HG03442 (cell line): ENCODE measurements around the gene SLFN12.
"Not testable (repeated sequence)": the region's sequence is repeated elsewhere in the genome, so short reads cannot be mapped to it uniquely, and the experiment has no call there.

Experiments used
- ATAC-seq: cut with Tn5 transposase; IDR thresholded peaks from one replicate; pipeline ENCODE4 v1.9.1; 2021; ENCODE audit warnings: mild to moderate bottlenecking, moderate library complexity; ENCODE audit not compliant: unreplicated experiment

SLFN12 gene

DNA sequence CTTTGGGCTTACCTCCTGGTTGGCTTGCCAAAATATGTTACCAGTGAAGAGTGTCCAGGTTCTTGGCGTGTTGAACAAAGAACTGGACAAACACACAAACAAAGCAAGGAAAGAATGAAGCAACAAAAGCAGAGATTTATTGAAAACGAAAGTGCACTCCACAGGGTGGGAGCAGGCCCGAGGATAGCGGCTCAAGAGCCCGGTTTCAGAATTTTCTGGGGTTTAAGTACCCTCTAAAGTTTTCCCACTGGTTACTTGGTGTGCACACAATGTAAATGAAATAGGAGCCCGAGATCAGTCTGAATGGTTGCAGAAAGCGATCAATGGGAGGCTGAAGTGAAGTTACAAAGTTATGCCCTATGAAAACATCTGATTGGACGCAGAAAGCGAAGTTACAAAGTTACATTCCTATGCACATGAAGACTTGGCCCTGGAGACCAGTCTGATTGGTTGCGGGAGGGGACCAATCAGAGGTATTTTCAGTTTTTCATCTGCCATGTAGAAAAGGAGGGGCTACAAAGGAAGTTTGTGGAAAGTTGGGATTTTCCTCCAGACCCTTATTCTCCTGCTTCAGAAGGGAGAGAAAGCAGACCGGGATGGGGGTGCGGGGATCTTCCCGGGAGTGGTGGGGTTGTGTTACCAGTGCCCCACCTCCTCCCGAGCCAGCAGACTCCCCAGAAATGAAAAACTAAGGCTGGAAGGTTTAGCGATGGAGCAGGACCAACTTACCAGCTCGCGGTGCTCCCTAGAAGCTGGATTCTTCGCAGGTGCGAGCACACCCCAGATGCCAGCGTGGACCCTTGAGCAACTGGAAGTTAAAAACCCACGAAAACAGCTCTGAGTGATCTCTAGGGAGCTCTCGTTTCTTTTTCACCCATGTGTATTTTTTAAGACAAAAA lies at the start of gene SLFN12:
Gene SLFN12 (minus strand): TSS at position 325 of the 899 bp plus-strand sequence. CDS start 9,472 bp downstream, outside the sequence.
- peak; percentile 75 for ATAC-seq

DNA sequence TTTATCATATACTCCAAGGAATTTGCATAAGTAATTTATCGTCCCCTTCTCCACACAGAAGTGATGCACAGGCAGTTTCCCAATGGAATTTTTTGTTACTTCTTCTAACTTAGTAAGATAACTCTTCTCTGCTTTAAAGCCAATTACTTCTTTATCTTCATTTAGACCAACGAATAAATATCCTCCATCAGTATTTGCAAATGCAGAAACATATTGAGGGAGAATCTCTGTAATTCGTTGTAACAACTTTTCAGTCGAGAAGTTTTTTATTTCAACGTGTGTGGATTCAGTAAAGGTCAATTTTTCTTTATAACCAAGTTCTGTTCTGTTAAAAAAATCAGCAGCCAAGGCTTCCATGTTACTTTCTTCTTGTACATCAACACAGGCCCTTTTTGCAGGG lies 47.0 kb upstream of the SLFN12 start:
- ATAC-seq, result no peak

DNA sequence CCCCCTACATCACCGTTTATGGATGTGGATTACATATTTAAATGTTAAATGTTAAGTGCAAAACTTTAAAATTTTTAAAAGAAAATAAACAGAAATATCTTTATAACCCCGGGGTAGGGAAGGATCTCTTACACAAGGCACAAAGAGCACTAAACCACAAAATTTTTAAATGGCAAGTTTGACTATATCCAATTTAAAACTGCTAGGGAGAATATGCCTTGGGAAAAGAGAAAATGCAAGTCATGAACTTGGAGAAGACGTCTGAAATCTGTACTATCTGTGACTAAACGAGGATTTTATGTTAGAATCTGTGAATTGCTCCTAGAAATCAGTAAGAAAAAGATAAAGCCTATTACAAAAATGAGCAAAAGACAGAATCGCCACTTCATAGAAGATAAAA lies 44.9 kb upstream of the SLFN12 start:
- ATAC-seq, result no peak

DNA sequence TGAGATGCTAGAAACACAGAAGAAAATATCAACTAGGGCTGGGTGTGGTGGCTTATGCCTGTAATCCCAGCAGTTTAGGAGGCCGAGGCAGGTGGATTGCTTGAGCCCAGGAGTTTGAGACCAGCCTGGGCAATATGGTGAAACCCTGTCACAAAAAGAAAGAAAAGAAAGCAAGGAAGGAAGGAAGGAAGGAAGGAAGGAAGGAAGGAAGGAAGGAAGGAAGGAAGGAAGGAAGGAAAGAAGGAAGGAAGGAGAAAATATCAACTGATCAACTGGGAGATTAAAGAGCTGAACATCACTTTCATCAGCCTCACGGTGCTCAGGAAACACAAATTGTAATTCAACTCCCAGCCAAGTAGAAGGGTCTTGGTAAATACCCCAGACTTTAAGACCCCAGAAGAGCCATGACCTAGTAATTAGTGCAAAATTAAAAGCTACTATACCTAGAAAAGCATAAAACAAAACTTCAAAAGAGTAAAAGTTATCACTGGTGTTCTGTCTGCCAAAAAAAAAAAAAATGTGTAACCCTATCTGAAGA lies 44.1 kb upstream of the SLFN12 start:
- no peak for ATAC-seq

DNA sequence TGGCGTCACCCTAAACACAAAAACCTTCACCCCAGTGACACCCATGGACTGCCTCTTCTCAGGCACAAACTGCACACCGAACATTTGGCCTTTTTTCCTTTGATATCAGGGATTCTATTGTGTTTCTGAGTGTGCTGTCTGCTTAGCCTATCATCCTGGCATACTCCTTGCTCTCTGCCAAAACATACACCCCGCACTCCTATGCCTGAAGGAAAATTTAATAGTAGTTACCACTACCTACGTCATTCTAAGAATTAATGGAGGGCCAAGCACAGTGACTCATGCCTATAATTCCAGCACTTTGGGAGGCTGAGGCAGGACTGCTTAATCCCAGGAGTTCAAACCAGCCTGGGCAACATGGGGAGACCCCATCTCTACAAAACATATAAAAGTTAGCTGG lies 36.2 kb upstream of the SLFN12 start:
- no peak for ATAC-seq

DNA sequence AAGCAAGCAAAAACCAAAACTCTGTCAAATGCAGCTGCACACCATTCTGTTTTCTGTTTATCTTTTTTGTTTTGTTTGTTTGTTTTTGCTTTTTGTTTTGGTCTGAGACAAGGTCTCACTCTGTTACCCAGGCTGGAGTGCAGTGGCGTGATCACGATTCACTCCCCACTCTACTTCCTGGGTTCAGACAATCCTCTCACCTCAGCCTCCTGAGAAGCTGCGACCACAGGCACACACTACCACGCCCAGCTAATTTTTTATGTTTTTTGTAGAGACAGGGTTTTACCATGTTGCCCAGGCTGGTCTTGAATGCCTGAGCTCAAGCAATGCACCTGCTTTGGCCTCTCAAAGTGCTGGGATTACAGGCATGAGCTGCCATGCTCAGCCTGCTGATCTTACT lies 35.5 kb upstream of the SLFN12 start:
- no peak for ATAC-seq

DNA sequence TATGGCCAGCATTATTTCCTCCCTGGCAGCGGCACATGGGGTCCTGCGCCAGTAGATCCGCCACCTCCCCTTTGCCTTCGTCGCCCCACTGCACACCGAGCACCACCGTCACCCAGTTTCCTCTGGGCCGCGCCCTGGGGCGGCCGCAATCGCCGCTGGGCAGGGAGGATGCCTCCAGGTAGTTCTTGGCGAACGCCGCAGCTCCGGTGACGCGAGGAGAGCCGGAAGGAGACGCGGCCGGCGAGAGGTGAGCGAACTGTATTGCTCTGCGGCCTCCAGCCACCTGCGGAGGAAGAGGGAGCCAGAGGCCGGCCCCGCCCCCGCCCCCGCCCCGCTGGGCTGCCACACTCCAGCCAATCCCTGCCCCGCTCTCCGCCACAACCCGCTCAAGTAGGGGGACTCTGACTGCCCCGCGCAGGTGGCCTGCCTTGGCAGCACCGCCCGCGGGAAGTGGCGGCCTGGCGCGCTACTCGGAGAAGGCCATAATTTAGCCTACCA lies 28.1 kb upstream of the SLFN12 start:
- peak; percentile 71 for ATAC-seq

DNA sequence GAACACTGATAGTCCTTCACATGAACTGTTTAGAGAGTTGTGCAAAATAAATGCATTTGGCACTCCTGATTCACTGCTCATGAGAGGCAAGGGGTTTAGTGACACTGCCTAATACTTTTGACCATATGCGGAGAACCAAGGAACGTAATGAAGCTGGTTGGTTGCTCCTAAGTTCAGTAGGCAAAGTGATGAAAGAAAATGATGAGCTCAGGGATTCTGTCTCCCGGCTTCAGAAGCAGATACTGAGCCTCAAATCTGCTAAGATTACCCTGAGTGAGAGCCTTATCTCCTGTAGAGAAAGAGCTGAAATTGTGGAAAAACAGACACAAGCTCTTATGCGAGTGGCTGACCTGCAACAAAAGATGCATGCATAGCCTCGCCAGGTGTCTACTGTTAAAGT lies 21.7 kb upstream of the SLFN12 start:
- ATAC-seq, result not testable (repeated sequence)

DNA sequence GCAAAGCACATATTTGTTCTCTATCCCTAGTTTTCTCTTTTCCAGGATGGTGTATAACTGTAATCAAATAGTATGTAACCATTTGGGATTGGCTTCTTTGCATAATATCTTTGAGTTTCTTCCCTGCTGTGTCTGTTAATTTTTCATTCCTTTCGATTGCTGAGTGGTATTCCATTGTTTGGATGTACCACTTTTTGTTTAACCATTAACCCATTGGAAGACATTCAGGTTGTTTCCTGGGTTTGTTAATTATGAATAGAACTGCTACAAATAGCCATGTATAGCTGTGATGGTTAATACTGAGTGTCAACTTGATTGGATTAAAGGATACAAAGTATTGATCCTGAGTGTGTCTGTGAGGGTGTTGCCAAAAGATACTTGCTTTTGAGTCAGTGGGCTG lies 20.9 kb upstream of the SLFN12 start:
- no peak for ATAC-seq

DNA sequence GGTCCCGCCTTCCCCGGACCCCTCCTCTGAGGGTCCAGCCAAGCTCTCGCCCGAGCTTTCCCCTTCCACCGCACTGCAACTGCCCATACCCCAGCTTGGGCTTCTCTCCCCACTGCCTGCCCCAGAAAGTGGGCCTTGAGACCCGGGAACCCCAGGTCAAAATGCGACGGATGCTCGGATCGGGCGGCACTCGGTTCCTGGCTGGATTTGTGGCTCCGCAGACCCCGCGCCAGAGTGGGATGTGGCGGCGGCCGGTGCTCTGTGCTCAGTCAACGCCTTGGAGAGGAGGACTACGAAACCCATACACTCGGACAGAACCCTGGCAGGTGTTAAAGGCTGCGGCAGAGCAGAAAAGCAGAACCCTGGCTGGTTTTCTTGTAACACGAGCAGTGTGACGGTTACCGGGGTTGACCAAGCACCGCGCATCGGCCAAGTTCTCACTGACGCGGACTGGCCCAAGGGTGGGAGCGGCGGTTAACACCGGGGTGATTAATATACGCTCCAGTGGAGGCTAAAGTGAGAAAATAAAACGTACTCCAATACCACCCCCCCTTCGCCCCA lies 17.2 kb upstream of the SLFN12 start:
- ATAC-seq, result no peak

DNA sequence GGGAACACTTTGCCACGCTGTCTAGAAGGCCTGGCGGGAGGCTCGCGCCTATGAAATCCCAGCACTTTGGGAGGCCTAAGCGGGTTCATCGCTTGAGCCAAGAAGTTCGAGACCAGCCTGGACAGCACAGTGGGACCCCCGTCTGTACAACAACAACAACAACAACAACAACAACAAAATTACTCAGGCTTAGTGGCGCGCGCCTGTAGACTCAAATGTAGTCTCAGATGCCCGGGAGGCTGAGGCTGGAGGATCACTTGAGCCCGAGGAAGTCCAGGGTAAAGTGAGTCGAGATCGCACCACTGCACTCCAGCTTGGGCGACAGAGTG lies 16.6 kb upstream of the SLFN12 start:
- no peak for ATAC-seq

DNA sequence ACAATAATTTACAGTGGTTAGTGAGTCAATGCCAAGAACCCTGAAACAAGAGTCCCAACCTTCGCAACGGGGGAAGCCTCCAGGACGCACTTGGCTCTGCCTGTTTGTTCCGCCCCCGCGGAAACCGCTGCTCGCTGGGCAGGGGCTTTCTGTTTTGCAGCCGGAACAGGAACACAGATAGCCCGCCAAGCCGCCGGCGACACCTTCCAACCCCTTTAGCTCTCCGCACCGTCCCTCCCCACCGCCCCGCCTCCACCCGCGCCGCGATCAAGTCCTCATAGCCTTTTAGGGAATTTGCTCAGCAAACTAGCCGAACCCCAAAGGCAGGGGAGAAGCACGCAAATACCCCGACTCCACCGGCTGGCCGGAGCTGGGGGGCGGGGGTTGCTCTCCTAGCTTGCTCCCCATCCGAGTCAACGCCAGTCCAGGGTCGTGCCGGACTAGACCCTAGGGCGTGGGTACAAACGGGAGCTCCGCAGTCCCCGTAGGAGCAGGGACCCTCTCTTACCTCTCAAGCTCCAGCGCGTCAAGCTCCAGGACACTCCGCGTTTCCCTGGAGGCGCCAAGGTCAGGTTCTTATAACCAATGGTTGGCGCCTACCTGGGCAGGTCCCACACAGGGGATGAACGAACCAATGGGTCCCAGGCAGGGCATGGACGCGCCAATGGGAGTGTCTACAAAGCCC lies 16.1 kb upstream of the SLFN12 start, which contains the start of gene SLFN13:
Gene SLFN13 (minus strand): TSS at position 553 of the 685 bp plus-strand sequence. CDS start 3,086 bp downstream, outside the sequence.
- ATAC-seq, result peak; percentile 67

DNA sequence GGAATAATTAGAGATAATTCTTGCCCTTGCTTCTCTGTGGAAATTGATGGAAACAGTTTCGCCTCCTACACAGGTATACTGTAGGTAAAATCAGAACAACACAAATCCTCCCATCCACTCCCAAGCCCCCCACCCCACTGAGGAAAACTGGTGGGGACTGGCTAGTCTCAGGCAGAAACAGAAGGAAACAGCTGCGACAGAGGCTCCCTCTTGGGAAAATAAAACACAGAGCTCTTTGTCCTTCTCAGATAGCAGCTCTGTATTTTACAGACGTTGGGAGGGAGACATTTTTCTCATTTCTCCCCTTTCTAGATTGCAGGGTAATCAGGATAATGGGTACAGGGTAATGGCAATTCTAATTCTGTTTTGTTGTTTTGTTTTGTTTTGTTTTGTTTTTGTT lies 15.2 kb upstream of the SLFN12 start:
- no peak for ATAC-seq

DNA sequence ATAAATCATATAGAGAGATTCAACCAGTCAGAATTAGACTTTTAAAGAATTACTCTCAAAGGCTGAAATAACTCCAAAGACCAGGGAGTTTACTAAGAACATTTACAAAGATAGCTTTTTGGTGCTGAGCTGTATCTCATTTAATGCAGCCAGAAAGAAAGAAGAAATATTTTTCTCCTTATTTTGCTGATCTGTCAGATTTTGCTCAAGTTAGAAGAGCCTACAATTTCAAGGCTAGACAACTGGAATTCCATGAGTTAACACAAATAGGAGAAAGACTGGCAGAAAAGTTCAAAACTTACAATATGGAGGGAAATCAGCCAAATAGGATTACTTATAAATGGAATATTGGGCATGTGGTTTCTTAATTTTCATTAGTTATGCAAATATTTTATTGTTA lies 6.1 kb upstream of the SLFN12 start:
- ATAC-seq, result no peak

DNA sequence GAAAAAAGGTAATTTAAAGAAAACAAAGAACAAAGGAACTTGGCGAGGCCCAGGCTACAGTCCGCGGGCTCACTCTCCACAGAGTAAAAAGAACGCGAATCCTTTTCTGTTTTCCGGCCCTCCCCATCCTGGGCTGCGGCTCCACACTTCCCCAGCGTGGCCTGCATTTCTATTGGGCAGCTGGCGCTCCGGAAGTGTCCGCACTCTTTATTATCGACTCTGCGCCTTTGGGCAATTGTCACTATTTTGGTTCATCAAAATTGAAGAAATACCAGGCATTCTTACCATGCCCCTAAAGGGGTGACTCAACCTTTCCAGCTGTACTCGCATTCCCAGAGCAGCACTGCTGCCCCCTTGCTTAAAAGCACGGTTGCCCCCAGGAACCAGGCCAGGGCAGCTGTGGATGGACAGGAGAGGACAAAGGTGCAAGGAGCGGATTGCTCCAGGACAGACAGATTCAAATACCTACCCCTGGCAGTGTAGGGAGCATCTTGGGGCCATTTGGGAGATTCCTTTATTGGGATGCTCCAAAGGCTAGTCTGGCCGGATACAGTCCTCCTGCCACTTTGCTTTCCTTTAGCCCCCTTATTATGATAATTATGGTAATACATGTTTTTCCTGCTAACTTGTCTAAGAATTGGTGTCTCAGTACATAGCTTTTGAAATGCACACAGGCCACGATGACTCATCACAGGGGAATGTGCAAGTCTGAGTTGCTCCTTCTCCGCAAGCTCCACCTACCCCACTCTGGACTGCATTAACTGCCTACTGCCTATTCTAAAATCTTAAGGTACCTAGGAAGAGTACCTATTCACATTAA lies 985 bp upstream of the SLFN12 start:
- no peak for ATAC-seq

DNA sequence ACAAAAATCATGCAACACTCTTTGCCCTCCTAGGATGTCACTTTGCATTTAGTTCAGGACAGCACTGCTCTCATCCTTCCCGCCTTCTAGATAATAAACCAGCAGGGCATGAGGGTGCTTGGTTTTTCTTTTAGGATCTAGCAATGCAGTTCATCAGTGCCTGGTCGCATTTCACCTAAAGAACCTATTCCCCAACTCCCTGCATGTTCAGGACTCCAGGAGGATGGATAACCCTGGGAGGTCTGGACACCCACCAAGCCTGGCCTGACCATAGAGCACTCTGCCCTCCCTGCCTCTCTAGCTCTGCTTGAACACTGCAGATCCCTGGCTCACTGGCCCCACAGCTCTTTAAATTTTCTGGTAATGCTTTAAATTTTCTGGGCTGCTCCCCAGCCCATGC lies 2.6 kb downstream of the SLFN12 start:
- no peak for ATAC-seq

DNA sequence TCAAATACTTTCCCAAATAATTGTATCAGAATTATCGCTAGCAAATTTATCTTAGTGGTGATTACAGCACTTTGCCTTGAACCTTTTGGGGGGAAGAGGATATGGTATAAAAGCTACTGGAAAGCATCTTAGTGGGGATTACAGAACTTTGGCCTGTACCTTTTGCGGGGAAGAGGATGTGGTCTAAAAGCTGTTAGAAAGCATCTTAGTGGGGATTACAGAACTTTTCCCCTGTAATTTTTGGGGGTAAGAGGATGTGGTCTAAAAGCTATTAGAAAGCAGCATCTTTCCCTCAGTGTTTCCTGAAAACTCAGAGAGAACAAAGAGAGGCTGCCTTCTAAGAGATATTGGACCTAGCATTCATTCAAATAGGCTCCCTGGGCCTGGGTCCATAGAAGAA lies 4.1 kb downstream of the SLFN12 start:
- ATAC-seq, result no peak

DNA sequence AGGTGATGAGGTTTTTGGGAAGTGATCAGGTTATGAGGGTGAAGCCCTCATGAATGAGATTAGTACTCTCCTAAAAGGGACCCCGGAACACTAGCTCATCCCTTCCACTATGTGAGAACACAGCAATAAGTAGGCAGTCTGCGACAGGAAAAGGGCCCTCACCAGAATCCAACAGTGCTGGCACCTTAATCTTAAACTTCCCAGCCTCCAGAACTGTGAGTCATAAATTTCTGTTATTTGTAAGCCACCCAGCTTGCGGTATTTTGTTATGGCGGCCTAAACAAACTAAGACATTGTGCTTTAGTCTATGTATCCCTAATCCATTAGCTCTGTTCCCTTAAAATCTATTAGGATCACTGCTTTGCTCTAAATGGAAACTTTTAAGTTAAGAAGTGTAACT lies 8.5 kb downstream of the SLFN12 start:
- ATAC-seq, result no peak

DNA sequence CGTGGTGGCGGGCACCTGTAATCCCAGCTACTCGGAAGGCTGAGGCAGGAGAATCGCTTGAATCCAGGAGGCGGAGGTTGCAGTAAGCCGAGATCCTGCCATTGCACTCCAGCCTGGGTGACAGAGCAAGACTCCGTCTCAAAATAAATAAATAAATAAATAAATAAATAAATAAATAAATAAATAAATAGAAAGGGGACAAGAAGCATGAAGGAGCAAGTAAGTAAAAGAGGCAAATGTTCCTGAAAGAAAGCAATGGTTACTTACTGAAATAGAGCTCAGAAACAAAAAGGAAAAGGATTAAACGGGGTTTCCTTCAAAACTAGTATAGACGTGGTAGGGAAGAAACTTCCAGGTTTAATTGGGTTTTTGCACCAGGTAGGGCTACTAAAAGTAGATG lies 11.2 kb downstream of the SLFN12 start:
- not testable (repeated sequence) for ATAC-seq

DNA sequence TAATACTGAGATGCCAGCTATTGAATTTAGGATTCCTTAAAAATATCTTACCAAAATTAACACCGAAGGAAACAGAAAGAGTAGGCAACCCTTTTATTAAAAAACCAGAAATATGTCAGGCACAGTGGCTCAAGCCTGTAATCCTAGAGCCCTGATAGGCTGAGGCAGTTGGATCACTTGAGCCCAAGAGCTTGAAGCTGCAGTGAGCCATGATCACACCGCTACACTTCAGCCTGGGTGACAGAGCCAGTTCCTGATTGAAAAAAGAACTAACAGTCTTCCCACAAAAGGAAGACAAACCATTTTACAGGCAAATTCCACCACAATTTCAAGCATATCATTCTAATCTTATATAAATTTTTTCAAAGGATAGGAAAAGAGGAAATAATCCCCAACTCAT lies 15.6 kb downstream of the SLFN12 start:
- no peak for ATAC-seq

DNA sequence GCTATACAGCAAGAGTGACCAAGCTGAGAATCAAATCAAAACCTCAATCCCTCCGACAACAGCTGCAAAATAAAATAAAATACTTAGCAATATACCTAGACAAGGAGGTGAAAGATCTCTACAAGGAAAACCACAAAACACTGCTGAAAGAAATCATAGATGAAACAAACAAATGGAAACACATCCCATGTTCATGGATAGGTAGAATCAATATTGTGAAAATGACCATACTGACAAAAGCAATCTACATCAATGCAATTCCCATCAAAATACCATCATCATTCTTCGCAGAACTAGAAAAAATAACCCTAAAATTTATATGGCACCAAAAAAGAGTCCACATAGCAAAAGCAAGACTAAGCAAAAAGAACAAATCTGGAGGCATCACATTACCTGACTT lies 17.6 kb downstream of the SLFN12 start:
- ATAC-seq, result not testable (repeated sequence)
